HG03521 (cell line): ENCODE measurements around the gene SLC17A5.
A peak's percentile ranks its signal among the peaks of the same experiment; 100 is the strongest.
"Not testable (repeated sequence)": the region's sequence is repeated elsewhere in the genome, so short reads cannot be mapped to it uniquely, and the experiment has no call there.

Experiments
- ATAC-seq: cut with Tn5 transposase; IDR thresholded peaks from one replicate; pipeline ENCODE4 v1.9.1; 2021; ENCODE audit warnings: mild to moderate bottlenecking, moderate library complexity; ENCODE audit not compliant: unreplicated experiment

Gene SLC17A5

GRCh38 chr6:73569121-73569520 lies 84.7 kb downstream of the SLC17A5 start:
- no peak for ATAC-seq

- ATAC-seq, result no peak
Observed at GRCh38 chr6:73566954-73567591, 86.7 kb downstream of the SLC17A5 start.

- ATAC-seq, result not testable (repeated sequence)
Observed at GRCh38 chr6:73566486-73566871, 87.3 kb downstream of the SLC17A5 start.

GRCh38 chr6:73565767-73566485 lies 87.9 kb downstream of the SLC17A5 start:
- ATAC-seq, result no peak

GRCh38 chr6:73564578-73565345 lies 89.0 kb downstream of the SLC17A5 start:
- no peak for ATAC-seq

- ATAC-seq, result no peak
Observed at GRCh38 chr6:73562558-73562957, 91.2 kb downstream of the SLC17A5 start.

- ATAC-seq, result peak; percentile 50
Observed at GRCh38 chr6:73560853-73561407, 92.9 kb downstream of the SLC17A5 start.

- peak; percentile 31 for ATAC-seq
Observed at GRCh38 chr6:73560182-73560732, 93.5 kb downstream of the SLC17A5 start.

GRCh38 chr6:73559399-73559794 lies 94.4 kb downstream of the SLC17A5 start:
- not testable (repeated sequence) for ATAC-seq

GRCh38 chr6:73558624-73559398 lies 95.0 kb downstream of the SLC17A5 start:
- peak; percentile 48 for ATAC-seq

GRCh38 chr6:73556836-73557235 lies 97.0 kb downstream of the SLC17A5 start:
- ATAC-seq, result no peak

GRCh38 chr6:73555380-73555949 lies 98.3 kb downstream of the SLC17A5 start:
- not testable (repeated sequence) for ATAC-seq

GRCh38 chr6:73551115-73551514 lies 102.7 kb downstream of the SLC17A5 start:
- ATAC-seq, result not testable (repeated sequence)

- ATAC-seq, result no peak
Observed at GRCh38 chr6:73548458-73549446, 105.0 kb downstream of the SLC17A5 start.

- ATAC-seq, result no peak
Observed at GRCh38 chr6:73547036-73547435, 106.8 kb downstream of the SLC17A5 start.
